ENCODE data around the gene ARHGAP22.

Gene ARHGAP22

GRCh38 chr10:48652344-48652743 lies 47.5 kb upstream of the ARHGAP22 start:
- peaks cover 23% of the 10 kb centered on the region for H3K4me1 ChIP-seq (ENCODE audit: low read length)
- peaks cover 4% of the 10 kb centered on the region; the same call in 1 of the 2 replicates for H3K27me3 ChIP-seq (replicated peaks; ENCODE audit: insufficient read depth, low read length)
- peaks cover 5% of the 10 kb centered on the region; the same call in 1 of the 2 replicates for H3F3A ChIP-seq (ENCODE audit: insufficient read depth, low read length)
- H3K9me3 ChIP-seq (replicated peaks; ENCODE audit: insufficient read depth, low read length): no peaks in the 10 kb centered on the region
- H2AFZ ChIP-seq (ENCODE audit: low read length): no peak overlapping the region
- DNase-seq: no peak
- H3K4me2 ChIP-seq (ENCODE audit: low read depth, low read length): no peak overlapping the region
- no peaks in the 10 kb centered on the region for H3K9me2 ChIP-seq (replicated peaks; ENCODE audit: insufficient read depth, low read length)
- H3K27ac ChIP-seq (ENCODE audit: low read length): no peak overlapping the region; the same call in 1 of the 2 replicates
- no peaks in the 10 kb centered on the region for H3K79me2 ChIP-seq (ENCODE audit: low read length)
- no peaks in the 10 kb centered on the region for H3K36me3 ChIP-seq (replicated peaks; ENCODE audit: insufficient read depth, low read length)
- H3K4me3 ChIP-seq (ENCODE audit: low read length): no peak overlapping the region
- TF ChIP-seq EZH2phosphoT487 (IDR thresholded peaks at IDR 0.05; ENCODE audit: low read length): no peak
- no peak for TF ChIP-seq CTCF (IDR thresholded peaks at IDR 0.05; ENCODE audit: low read length)
- TF ChIP-seq EZH2 (optimal IDR thresholded peaks at IDR 0.05; ENCODE audit: low read depth, low read length): no peak
- H4K20me1 ChIP-seq (ENCODE audit: insufficient read depth, low read length): no peaks in the 10 kb centered on the region
- H3K9ac ChIP-seq (ENCODE audit: low read length): no peak overlapping the region

GRCh38 chr10:48651839-48652238 lies 47.0 kb upstream of the ARHGAP22 start:
- Histone ChIP-seq H3K9me3 (replicated peaks; ENCODE audit: insufficient read depth, low read length) (no peaks in the 10 kb centered on the region), H3F3A (ENCODE audit: insufficient read depth, low read length) (peaks cover 5% of the 10 kb centered on the region; the same call in 1 of the 2 replicates), H4K20me1 (ENCODE audit: insufficient read depth, low read length) (no peaks in the 10 kb centered on the region), H3K4me2 (ENCODE audit: low read depth, low read length) (0 out of 2 replicates have a peak overlapping the region, but pooled peaks have one; percentile 25), H3K36me3 (replicated peaks; ENCODE audit: insufficient read depth, low read length) (no peaks in the 10 kb centered on the region), H3K27ac (ENCODE audit: low read length) (peak overlapping the region; percentile 42), H3K27me3 (replicated peaks; ENCODE audit: insufficient read depth, low read length) (no peaks in the 10 kb centered on the region), H2AFZ (ENCODE audit: low read length) (no peak overlapping the region), H3K9me2 (replicated peaks; ENCODE audit: insufficient read depth, low read length) (no peaks in the 10 kb centered on the region), H3K4me3 (ENCODE audit: low read length) (no peak overlapping the region), H3K79me2 (ENCODE audit: low read length) (no peaks in the 10 kb centered on the region), H3K4me1 (ENCODE audit: low read length) (peaks cover 23% of the 10 kb centered on the region), H3K9ac (ENCODE audit: low read length) (no peak overlapping the region)
- TF ChIP-seq EZH2 (optimal IDR thresholded peaks at IDR 0.05; ENCODE audit: low read depth, low read length) (no peak), CTCF (IDR thresholded peaks at IDR 0.05; ENCODE audit: low read length) (no peak)
- peak; percentile 14 for DNase-seq

- H3K9me3 ChIP-seq (replicated peaks; ENCODE audit: insufficient read depth, low read length): no peaks in the 10 kb centered on the region
- TF ChIP-seq EZH2 (optimal IDR thresholded peaks at IDR 0.05; ENCODE audit: low read depth, low read length) (no peak), EZH2phosphoT487 (IDR thresholded peaks at IDR 0.05; ENCODE audit: low read length) (no peak), CTCF (IDR thresholded peaks at IDR 0.05; ENCODE audit: low read length) (no peak)
- DNase-seq: peak; percentile 55
- no peak overlapping the region for H3K9ac ChIP-seq (ENCODE audit: low read length)
- no peak overlapping the region for H2AFZ ChIP-seq (ENCODE audit: low read length)
- H3K9me2 ChIP-seq (replicated peaks; ENCODE audit: insufficient read depth, low read length): no peaks in the 10 kb centered on the region
- H3K36me3 ChIP-seq (replicated peaks; ENCODE audit: insufficient read depth, low read length): no peaks in the 10 kb centered on the region
- no peak overlapping the region for H3K4me3 ChIP-seq (ENCODE audit: low read length)
- H3K27ac ChIP-seq (ENCODE audit: low read length): peak overlapping the region; percentile 42; the same call in 1 of the 2 replicates
- peaks cover 23% of the 10 kb centered on the region for H3K4me1 ChIP-seq (ENCODE audit: low read length)
- no peaks in the 10 kb centered on the region for H3K79me2 ChIP-seq (ENCODE audit: low read length)
- H3F3A ChIP-seq (ENCODE audit: insufficient read depth, low read length): peaks cover 5% of the 10 kb centered on the region; the same call in 1 of the 2 replicates
- no peaks in the 10 kb centered on the region for H3K27me3 ChIP-seq (replicated peaks; ENCODE audit: insufficient read depth, low read length)
- H4K20me1 ChIP-seq (ENCODE audit: insufficient read depth, low read length): no peaks in the 10 kb centered on the region
- H3K4me2 ChIP-seq (ENCODE audit: low read depth, low read length): 0 out of 2 replicates have a peak overlapping the region, but pooled peaks have one; percentile 25
Observed at GRCh38 chr10:48651293-48651692, 46.4 kb upstream of the ARHGAP22 start.

All from MM.1S (cell line).